Caco-2 (cell line): ENCODE measurements around the gene AKAIN1. TPM values are rescaled to one million over a fixed set of nuclear protein-coding genes. Genes with fewer than 3 reads are reported as not detected.
A peak's percentile ranks its signal among the peaks of the same experiment; 100 is the strongest.

ENCODE experiments used
- BruUV-seq: library from RNA; stranded (reverse); fragments of 400-500 nt; replicated peaks from 2 replicates; lab custom pipeline; 2021; lab: Mats Ljungman, UMichigan
- CTCF ChIA-PET: fragments of 300-600 bp; sonication (Branson Sonifier 250); formaldehyde crosslinking; loops from one replicate; lab custom pipeline; 2022; ENCODE audit warnings: antibody characterized with exemption; lab: Charles Lee
- POLR2A ChIA-PET: fragments of 300-600 bp; sonication (Branson Sonifier 250); formaldehyde crosslinking; loops from one replicate; lab custom pipeline; 2022; ENCODE audit warnings: antibody characterized with exemption; lab: Charles Lee
- DNase-seq, 2 experiments: peaks; one replicate each; pipeline versions ENCODE4 v3.0.0 to v3.0.0-alpha.2; 2020 to 2022
- H3K27me3 ChIP-seq: replicated peaks from 2 replicates; pipeline ENCODE4 v1.6.0; 2011; ENCODE audit warnings: low read length; ENCODE audit not compliant: control insufficient read depth, insufficient read depth
- H3K36me3 ChIP-seq: 2 replicates; pipeline ENCODE4 v1.5.1; 2011; ENCODE audit warnings: low read length; ENCODE audit not compliant: control insufficient read depth, insufficient read depth
- H3K4me1 ChIP-seq: fragments of 250-450 bp; sonication (Bioruptor Pico); 2 replicates; pipeline ENCODE4 v1.5.1; 2020; ENCODE audit warnings: mild to moderate bottlenecking
- H3K4me3 ChIP-seq: 2 replicates; pipeline ENCODE4 v1.5.1; 2011; ENCODE audit warnings: low read depth, mild to moderate bottlenecking, control low read depth, low read length
- H3K9me3 ChIP-seq: fragments of 250-450 bp; sonication (Bioruptor Pico); 2 replicates; pipeline ENCODE4 v1.5.1; 2020; ENCODE audit warnings: mild to moderate bottlenecking, moderate library complexity
- H3K27ac Mint-ChIP-seq: one replicate; pipeline ENCODE4 v1.8.0; 2022; ENCODE audit warnings: mixed read lengths; ENCODE audit not compliant: unreplicated experiment
- H3K27me3 Mint-ChIP-seq: one replicate; pipeline ENCODE4 v1.8.0; 2022; ENCODE audit warnings: mixed read lengths; ENCODE audit not compliant: insufficient read depth, unreplicated experiment
- H3K36me3 Mint-ChIP-seq: one replicate; pipeline ENCODE4 v1.8.0; 2022; ENCODE audit warnings: mild to moderate bottlenecking, mixed read lengths; ENCODE audit not compliant: insufficient read depth, unreplicated experiment
- H3K4me1 Mint-ChIP-seq: one replicate; pipeline ENCODE4 v1.8.0; 2022; ENCODE audit warnings: low read depth, mixed read lengths; ENCODE audit not compliant: unreplicated experiment
- H3K4me3 Mint-ChIP-seq: one replicate; pipeline ENCODE4 v1.8.0; 2022; ENCODE audit warnings: mild to moderate bottlenecking, moderate library complexity, mixed read lengths; ENCODE audit not compliant: unreplicated experiment
- H3K9me3 Mint-ChIP-seq: one replicate; pipeline ENCODE4 v1.8.0; 2022; ENCODE audit warnings: mixed read lengths; ENCODE audit not compliant: unreplicated experiment
- CTCF ChIP-seq, 2 experiments: fragments of 200-600 bp in 1 of 2; IDR thresholded peaks; 1 replicate in 1 of 2; 2 replicates in 1 of 2; pipeline versions ENCODE4 v1.5.1 to v1.8.0; 2011 to 2022; ENCODE audit warnings: antibody characterized with exemption in 1 of 2, control low read depth in 1 of 2, inconsistent platforms in 1 of 2, low read depth in 1 of 2, low read length in 1 of 2, mild to moderate bottlenecking in 1 of 2, moderate library complexity in 1 of 2; ENCODE audit not compliant: insufficient read depth in 1 of 2, severe bottlenecking in 1 of 2, unreplicated experiment in 1 of 2
- intact Hi-C: fragments of 100-400 bp; cut with micrococcal nuclease; formaldehyde crosslinking; loops from one replicate; pipeline ENCODE4 v1.10.0; 2022; ENCODE audit not compliant: unreplicated experiment
- total RNA-seq: library from RNA; stranded (reverse); gene quantifications from 2 replicates; pipeline ENCODE4 v1.2.3, GENCODE V29; 2022

AKAIN1 gene
- total RNA-seq, 1 experiment from 2014 or later = not detected

DNA sequence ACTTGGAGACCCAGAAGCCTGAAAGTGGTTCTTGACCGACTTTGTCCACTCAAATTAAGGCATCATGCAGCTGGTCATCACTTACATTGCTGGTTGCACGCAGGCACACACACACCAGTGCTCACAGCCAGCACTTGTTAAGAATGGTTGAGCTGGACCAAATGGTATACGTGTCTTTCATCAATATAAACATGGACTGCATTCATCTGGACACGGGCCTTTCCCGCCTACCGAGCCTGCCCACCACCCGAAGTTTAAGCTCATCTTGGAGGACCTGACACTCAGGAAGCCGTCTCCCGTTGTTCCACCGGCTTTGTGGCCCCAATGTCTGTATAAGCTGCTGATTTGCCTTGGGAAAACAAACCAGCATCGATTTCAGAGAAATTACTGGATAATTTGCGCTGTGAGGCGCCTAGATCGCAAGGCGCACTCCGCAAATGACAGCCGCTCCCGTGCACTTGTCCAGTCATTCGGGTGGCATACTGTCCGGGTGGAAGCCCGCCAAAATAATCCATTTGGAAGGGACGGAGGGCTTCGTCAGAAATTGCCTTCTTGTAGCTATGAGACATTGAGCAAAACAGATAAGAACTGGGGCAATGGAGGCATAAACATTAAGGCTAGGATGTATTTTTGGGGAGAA is 40.1 kb upstream of the AKAIN1 start:
- CTCF ChIA-PET = interaction anchor here (0.6 to 1.6 kb wide), 5 partner anchors 11 to 94 kb away, joined by 3 to 5 read pairs (median 4); no protein-coding TSS in a partner anchor
- no peak for DNase-seq
- BruUV-seq = TSS peak; percentile 68

GRCh38 chr18:5214583-5215351 is 17.7 kb upstream of the AKAIN1 start:
- H3K4me3 ChIP-seq = no peak overlapping the region
- Mint-ChIP-seq H3K4me1 (peaks cover 8% of the 10 kb centered on the region), H3K27me3 (peaks cover 16% of the 10 kb centered on the region), H3K27ac (no peak overlapping the region), H3K9me3 (peaks cover 20% of the 10 kb centered on the region), H3K36me3 (peaks cover 6% of the 10 kb centered on the region), H3K4me3 (no peak overlapping the region)
- ChIA-PET CTCF (no interaction called here), POLR2A (no interaction called here)
- H3K27me3 ChIP-seq = no peaks in the 10 kb centered on the region
- intact Hi-C loops = no loop called here
- no TSS peak for BruUV-seq
- TF ChIP-seq CTCF (IDR thresholded peaks at IDR 0.05; ENCODE audit: insufficient read depth in 1 of 2, low read depth in 1 of 2, low read length in 1 of 2, severe bottlenecking in 1 of 2, unreplicated experiment in 1 of 2) = no peak
- H3K9me3 ChIP-seq = no peaks in the 10 kb centered on the region
- DNase-seq = no peak
- H3K36me3 ChIP-seq = no peaks in the 10 kb centered on the region
- H3K4me1 ChIP-seq = no peaks in the 10 kb centered on the region

More for the DNA sequence above, 40.1 kb upstream of the AKAIN1 start:
- Histone ChIP-seq H3K27me3 (no peaks in the 10 kb centered on the region), H3K4me1 (peaks cover 5% of the 10 kb centered on the region; the same call in 1 of the 2 replicates), H3K9me3 (no peaks in the 10 kb centered on the region), H3K4me3 (peak overlapping the region; percentile 87), H3K36me3 (no peaks in the 10 kb centered on the region; the same call in 1 of the 2 replicates)
- TF ChIP-seq CTCF (IDR thresholded peaks at IDR 0.05; ENCODE audit: insufficient read depth in 1 of 2, low read depth in 1 of 2, low read length in 1 of 2, severe bottlenecking in 1 of 2, unreplicated experiment in 1 of 2) = no peak
- H3K4me3 Mint-ChIP-seq = peak overlapping the region; percentile 93
- H3K27me3 Mint-ChIP-seq = no peaks in the 10 kb centered on the region
- H3K9me3 Mint-ChIP-seq = no peaks in the 10 kb centered on the region
- peaks cover 15% of the 10 kb centered on the region for H3K36me3 Mint-ChIP-seq
- no peaks in the 10 kb centered on the region for H3K4me1 Mint-ChIP-seq
- intact Hi-C loops = loop anchor here (2.0 to 5.0 kb wide), 3 partner anchors 40 to 165 kb away; partner anchors contain the start of gene AKAIN1
- POLR2A ChIA-PET = interaction anchor here (2.3 kb wide), 1 partner anchor 58 kb away, joined by 58 read pairs; the partner anchor contains the start of gene ZBTB14
- peak overlapping the region; percentile 98 for H3K27ac Mint-ChIP-seq

GRCh38 chr18:5207471-5208150 is 10.6 kb upstream of the AKAIN1 start:
- no peaks in the 10 kb centered on the region for H3K27me3 ChIP-seq
- DNase-seq = no peak
- H3K9me3 ChIP-seq = no peaks in the 10 kb centered on the region
- no peaks in the 10 kb centered on the region for H3K4me1 ChIP-seq
- Mint-ChIP-seq H3K9me3 (no peaks in the 10 kb centered on the region), H3K4me3 (no peak overlapping the region), H3K36me3 (no peaks in the 10 kb centered on the region), H3K27me3 (peaks cover 15% of the 10 kb centered on the region), H3K4me1 (no peaks in the 10 kb centered on the region), H3K27ac (no peak overlapping the region)
- intact Hi-C loops = no loop called here
- no peak overlapping the region for H3K4me3 ChIP-seq
- no peak for TF ChIP-seq CTCF (IDR thresholded peaks at IDR 0.05; ENCODE audit: insufficient read depth in 1 of 2, low read depth in 1 of 2, low read length in 1 of 2, severe bottlenecking in 1 of 2, unreplicated experiment in 1 of 2)
- ChIA-PET CTCF (no interaction called here), POLR2A (no interaction called here)
- H3K36me3 ChIP-seq = no peaks in the 10 kb centered on the region
- no TSS peak for BruUV-seq
